GM10266 (cell line): ENCODE data around the gene IL17RE.
"Not testable (repeated sequence)": the region's sequence is repeated elsewhere in the genome, so short reads cannot be mapped to it uniquely, and the experiment has no call there.

Experiments
- DNase-seq: peaks from one replicate; pipeline ENCODE4 v3.0.0; 2012; ENCODE audit errors: extremely low spot score
- TF ChIP-seq, protein P1 (sequence below): IDR thresholded peaks from 2 replicates; pipeline ENCODE4 v1.5.1; 2012; ENCODE audit warnings: mild to moderate bottlenecking, low read depth; ENCODE audit not compliant: control insufficient read depth, insufficient read depth; ENCODE audit errors: missing control alignments

IL17RE gene

DNA sequence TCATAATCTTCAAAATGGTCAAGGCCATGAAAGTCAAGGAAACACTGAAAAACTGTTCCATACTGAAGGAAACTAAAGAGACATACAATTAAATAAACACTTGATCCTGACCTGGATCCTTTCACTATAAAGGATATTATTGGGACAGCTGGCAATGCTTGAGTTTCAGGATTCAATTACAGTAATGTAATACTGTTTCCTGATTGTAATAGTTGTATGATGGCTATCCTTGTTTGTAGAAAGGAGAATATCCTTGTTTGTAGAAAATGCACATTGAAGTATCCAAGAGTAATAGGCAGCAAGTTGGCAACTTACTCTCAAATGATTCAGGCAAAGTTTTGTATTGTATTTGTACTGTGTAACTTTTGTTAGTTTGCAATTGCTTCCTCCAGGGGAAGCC lies 27.2 kb upstream of the IL17RE start:
- no peak for DNase-seq
- TF ChIP-seq, protein P1, sequence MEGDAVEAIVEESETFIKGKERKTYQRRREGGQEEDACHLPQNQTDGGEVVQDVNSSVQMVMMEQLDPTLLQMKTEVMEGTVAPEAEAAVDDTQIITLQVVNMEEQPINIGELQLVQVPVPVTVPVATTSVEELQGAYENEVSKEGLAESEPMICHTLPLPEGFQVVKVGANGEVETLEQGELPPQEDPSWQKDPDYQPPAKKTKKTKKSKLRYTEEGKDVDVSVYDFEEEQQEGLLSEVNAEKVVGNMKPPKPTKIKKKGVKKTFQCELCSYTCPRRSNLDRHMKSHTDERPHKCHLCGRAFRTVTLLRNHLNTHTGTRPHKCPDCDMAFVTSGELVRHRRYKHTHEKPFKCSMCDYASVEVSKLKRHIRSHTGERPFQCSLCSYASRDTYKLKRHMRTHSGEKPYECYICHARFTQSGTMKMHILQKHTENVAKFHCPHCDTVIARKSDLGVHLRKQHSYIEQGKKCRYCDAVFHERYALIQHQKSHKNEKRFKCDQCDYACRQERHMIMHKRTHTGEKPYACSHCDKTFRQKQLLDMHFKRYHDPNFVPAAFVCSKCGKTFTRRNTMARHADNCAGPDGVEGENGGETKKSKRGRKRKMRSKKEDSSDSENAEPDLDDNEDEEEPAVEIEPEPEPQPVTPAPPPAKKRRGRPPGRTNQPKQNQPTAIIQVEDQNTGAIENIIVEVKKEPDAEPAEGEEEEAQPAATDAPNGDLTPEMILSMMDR: no peak

DNA sequence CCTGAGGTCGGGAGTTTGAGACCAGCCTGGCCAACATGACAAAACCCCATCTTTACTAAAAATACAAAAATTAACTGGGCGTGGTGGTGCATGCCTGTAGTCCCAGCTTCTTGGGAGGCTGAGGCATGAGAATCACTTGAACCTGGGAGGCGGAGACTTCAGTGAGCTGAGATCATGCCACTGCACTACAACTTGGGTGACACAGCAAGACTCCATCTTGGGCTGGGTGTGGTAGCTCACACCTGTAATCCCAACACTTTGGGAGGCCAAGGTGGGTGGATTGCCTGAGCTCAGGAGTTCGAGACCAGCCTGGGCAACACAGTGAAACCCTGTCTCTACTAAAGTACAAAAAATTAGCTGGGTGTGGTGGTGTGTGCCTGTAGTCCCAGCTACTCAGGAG lies 26.4 kb upstream of the IL17RE start:
- not testable (repeated sequence) for DNase-seq

DNA sequence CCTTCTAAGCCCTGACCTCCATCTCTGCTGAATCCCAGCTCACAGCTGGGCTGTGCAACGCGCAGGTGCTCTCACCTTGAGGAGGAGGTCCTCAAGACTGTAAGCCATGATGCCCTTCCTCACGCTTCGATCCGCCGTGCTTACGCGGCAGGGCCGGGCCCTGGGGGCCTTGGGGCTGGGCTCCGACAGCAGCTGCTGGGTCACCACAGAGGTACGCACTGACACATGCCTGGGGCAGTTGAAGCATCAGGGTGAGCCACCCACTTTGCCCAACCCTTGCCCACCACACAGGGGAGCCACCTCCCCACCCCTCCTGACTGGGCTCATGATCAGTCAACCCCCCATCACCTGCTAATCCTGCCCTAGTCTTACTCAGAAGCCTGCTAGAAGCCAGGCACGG lies 25.7 kb upstream of the IL17RE start:
- DNase-seq: no peak
- TF ChIP-seq, protein P1: no peak

DNA sequence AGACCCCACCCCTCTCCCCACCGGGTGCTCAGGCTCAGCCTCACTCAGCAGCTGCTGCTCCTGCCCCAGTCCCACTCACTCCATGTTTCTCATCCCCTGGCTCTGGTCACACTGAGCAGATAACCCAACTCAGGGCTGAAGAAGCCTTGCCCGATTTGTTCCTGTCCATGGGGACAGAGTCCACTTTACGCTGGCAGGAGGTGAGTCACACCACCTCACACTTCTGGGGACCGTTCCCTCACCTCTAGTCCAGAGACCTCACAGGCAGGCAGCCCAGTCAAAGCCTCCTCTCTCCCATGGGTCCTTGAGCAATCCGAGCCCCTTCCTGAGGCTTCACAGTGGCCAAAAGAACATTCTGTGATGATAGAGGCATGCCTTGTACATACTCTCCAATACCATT lies 23.9 kb upstream of the IL17RE start:
- no peak for DNase-seq
- TF ChIP-seq, protein P1: no peak

DNA sequence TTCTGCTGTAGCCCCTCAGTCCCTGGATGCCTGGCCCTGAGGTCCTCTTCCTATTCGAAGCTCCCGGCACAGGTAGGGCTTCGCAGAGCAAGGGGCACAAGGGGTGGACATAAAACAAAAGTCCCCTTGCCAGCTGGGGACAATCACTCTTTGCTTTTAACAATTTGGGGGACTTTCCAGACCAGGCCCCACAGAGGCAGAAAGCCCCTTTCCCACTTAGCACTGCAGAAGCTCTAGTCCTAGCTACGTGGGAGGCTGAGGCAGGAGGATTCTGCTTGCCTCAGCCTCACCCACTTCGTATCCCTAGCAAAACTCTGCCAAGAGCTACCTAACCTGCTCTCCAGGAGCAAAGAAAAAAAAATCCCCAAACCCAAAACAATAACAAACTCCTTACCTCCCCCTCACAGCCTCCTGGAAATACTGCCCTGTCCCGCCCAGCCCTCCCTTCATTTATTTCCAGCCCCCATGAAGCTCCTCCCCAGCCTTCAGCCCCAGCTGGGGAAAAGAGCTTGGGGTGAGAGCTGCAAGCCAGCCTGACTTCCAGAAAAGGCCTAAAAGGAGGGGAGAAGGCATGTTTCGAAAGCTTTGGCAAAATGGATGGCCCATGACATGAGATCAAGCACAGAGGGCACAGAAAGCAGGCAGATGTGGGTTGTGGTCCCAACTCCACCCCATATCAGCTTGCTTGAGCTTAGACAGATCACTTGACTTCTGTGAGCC lies 22.7 kb upstream of the IL17RE start, which contains the start of gene CIDEC:
CIDEC (minus strand) TSS at position 424 of the 720 bp plus-strand sequence. CDS start 1,767 bp downstream, outside the sequence.
- TF ChIP-seq, protein P1: no peak
- DNase-seq: peak; percentile 56

DNA sequence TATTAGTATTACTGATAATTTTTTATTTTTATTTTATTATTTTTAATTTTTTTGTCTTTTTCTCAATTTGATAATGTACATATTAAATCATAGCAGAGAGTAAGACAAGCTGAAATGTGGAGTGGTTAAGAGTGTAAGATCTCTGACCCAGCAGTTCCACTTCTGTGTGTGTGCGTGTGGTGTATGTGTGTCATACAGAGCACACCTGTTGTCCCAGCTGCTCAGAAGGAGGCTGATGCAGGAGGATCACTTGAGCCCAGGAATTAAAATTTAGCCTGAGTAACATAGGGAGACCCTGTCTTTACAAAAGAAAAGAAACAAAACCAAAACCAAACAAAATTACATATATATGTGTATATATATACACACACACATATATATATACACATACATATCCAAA lies 21.2 kb upstream of the IL17RE start:
- no peak for DNase-seq
- TF ChIP-seq, protein P1: no peak

DNA sequence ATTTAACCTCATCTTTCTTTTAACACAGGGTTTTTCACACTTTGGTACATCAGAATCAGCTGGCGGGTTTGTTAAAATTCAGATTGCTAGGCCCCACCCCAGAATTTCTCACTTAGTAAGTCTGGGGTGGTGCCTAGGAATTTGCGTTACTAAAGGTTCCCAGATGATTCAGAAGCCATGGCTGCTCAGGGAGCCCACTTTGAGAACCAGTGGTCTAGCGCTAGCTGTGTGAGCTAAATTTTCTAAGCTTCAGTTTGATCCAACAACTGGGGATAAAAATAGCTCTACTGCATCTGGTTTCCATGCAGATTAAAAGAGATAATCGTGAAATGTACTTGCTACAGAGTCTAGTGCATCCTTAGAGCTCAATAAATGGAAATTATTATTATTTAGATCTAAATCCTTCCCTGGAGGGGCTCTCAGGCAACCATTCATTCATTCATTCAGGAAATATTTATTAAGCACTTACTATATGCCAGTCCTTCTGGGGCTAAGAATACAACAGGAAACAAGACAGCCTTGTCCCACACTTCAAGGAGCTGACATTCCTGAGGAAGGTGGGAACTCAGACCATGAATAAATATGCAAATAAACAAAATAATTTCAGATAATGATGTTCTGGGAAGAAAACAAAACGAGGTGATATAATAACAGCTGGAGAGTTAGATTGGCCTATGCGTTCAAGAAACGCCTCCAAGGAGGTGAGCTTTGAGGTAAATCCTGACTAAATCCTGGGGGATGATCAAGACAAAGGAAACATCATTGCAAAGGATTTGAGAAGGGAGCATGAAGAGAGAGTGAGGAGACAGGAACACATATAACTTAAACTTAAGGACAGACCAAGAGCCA lies 18.7 kb upstream of the IL17RE start:
- TF ChIP-seq, protein P1: no peak
- no peak for DNase-seq
